H54 (cell line): ENCODE results near the gene PATZ1.

Source experiments
- DNase-seq: peaks from one replicate; pipeline ENCODE4 v3.0.0; 2011; ENCODE audit warnings: low spot score, mixed read lengths; ENCODE audit not compliant: insufficient read length
- FAIRE-seq: peaks from 3 replicates; lab custom pipeline; 2011; peaks lifted over from hg19 to GRCh38; lab: Jason Lieb, UNC
- POLR2A ChIP-seq: IDR thresholded peaks from 2 replicates; pipeline ENCODE4 v1.6.1; 2011; ENCODE audit warnings: low read depth, mild to moderate bottlenecking, low read length

Gene PATZ1

DNA sequence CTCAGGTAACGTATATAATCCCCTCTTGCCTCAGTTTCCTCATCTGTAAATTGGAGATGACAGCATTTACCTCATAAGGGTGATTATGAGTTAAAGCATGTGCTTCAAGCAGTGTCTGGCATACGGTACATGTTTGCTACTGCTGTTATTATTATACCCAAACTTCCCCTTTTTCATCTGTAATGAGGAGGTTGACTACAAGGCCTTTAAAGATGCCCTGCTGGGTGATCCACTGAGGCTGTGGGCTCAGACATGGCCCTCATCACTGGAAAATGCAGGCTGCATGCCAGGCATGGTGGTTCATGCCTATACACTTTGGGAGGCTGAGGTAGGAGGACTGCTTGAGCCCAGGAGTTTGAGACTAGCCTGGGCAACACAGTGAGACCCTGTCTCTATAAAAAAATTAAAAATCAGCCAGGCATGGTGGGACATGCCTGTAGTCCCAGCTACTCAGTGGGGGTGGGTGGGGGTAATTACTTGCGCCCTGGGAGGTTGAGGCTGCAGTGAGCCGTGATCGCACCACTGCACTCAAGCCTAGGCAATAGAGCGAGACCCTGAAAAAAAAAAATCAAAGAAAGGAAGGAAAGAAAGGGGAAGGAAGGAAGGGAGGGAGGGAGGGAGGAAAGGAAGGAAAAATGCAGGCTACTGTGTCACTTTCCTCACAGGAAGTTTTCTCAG is 58.2 kb downstream of the PATZ1 start:
- FAIRE-seq (no peak), DNase-seq (no peak)
- TF ChIP-seq POLR2A = no peak

DNA sequence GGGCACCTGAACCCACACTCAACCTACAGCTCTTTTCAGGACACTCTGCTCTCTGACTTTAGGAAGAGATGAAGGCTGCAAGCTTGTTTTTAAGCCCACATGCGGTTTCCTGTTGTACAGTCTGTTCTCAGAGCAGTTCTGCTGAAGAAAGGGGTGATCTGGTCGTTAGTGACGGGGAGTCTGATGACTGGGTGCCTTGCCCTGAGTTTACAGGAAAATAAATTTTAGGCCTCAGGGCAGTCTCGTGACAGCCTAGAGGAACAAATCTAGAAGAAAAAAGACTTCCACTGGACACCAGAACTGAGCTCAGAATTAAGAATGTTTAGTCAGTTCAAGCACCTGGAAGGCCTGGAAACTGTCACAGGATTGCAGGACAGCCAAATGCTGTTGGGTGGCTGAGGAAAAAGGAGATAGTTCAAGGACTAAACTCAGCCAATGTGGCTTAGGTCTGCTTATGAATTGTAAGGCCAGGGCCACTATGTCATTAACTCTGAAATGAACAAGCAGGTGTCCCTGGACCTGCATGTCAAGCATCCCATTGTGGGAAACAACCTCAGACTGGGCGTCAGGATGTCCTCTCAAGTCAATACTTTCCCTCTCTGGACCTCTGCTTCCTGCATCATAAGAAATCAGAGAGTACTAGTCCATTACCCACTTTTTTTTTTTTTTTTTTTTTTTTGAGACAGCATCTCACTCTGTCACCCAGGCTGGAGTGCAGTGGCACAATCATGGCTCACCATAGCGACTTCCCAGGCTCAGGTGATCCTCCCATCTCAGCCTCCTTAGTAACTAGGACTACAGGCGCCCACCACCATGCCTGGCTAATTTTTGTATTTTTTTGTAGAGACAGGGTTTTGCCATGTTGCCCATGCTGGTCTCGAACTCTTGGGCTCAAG is 59.5 kb downstream of the PATZ1 start:
- DNase-seq (no peak), FAIRE-seq (no peak)
- no peak for TF ChIP-seq POLR2A

DNA sequence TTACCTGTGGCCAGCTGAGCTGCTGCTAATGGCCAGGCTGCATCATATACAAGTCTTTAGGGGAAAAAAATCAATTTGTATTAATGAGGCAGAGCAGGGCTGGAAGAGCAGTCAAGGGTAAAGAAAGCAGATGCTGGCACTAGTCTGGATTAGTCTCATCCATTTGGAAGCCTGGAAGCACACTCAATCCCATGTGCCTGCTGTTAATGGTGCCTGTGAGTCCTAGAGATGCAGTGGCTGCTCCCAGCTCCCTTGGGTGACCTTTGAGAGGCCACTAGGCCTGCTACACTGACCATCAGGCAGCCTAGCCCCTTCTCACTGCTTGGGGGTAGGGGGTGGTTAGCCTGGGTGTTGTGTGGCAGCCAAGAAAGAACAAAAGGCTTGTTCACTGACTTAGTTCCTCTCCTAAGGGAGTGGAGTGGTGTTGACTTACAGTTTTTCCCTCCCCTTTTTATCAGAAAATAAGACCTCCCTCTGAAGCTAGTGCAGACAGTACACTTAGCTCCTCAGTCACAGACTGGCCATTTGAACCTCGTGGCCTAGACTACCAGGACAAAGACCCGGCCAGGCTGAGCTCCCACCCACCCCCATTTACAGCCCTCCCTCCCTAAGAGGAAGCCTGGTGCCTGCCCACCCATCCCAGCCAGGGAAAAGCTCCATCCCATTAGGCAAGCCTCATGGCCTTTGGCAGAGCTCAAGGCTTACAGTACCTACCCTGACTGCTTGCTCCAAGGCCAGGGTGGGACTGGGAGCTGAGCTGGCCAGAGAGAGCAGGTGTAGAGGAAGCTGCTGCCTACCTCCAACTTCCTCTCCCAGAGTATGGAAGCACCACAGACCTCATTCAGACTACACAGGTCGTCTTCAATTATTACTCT is 61.6 kb downstream of the PATZ1 start:
- FAIRE-seq = no peak
- no peak for TF ChIP-seq POLR2A
- DNase-seq = no peak

DNA sequence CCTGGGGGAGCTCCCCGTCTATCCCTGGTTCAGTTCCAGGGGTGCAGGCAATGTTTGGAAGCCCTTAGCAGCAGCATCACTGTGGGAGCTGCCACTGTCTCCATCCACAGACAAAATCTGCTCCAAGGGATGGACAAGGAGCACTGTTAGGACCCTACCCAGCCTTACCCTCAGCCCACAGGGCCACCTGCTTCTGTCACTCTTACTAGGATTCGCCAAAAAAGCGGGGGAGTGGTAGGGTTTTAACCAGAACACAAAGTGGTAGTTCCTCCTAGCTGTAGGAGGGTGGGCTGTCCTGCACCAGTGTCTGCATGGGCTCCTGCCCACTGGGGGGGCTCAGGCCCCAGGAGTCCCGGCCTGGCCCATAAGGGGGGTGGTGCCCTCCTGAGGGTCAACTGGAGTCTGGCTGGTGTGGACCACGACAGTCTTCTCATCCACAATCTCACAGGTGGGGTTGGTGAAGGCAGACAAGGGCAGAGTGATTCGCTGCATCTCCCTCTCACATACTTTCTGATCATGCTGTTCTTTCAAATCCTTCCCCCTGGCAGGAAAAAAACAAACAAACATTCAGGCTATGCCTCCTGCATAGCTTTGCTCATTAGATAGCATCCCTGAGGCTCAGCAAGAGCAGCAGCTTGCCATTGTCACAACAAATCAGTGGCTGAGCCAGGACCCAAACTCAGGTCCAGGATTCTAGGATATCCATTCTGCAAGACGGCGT is 63.2 kb downstream of the PATZ1 start:
- no peak for TF ChIP-seq POLR2A
- FAIRE-seq (no peak), DNase-seq (no peak)

DNA sequence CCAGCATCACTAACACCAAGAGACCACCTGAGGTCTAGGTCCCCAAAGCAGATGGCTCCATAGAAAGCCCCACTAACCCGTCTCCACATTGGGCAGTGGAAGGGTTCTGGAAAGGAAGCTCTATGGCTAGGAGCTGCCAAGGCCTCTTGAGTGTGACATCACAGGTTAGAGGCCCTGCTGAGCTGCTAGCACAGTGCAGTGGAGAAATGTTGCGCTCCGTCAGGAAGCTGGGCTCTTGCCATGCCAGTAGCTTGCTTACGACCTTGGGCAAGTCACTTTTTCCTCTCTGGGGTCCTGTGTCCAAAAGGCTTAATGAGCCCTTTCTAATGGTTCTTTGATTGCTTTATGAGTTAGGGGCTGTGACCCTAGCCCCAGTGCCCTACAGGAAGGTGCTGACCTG is 64.4 kb downstream of the PATZ1 start:
- no peak for TF ChIP-seq POLR2A
- FAIRE-seq = no peak
- DNase-seq = no peak

DNA sequence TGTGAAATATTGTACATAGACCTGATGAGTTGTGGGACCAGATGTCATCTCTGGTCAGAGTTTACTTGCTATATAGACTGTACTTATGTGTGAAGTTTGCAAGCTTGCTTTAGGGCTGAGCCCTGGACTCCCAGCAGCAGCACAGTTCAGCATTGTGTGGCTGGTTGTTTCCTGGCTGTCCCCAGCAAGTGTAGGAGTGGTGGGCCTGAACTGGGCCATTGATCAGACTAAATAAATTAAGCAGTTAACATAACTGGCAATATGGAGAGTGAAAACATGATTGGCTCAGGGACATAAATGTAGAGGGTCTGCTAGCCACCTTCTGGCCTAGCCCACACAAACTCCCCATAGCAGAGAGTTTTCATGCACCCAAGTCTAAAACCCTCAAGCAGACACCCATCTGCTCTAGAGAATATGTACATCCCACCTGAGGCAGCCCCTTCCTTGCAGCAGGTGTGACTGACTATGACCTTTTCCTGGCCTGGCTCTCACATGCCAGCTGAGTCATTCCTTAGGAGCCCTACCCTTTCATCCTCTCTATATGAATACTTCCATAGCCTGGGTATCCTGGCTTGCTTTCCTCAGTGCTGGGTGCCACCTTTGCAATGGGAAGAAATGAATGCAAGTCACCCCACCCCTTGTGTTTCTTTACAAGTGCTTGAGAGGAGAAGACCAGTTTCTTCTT is 66.2 kb downstream of the PATZ1 start:
- TF ChIP-seq POLR2A = no peak
- no peak for FAIRE-seq

DNA sequence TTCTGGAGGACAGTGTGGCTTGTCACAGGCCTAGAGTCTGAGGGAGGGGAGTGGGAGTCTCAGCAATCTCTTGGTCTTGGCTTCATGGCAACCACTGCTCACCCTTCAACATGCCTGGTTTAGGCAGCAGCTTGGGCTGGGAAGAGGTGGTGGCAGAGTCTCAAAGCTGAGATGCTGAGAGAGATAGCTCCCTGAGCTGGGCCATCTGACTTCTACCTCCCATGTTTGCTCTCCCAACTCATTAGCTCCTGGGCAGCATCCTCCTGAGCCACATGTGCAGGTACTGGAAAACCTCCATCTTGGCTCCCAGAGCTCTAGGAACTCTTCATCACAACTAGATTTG is 66.8 kb downstream of the PATZ1 start:
- TF ChIP-seq POLR2A = no peak
- DNase-seq = no peak
- FAIRE-seq = no peak

More for the DNA sequence above, 66.2 kb downstream of the PATZ1 start:
- DNase-seq = no peak

DNA sequence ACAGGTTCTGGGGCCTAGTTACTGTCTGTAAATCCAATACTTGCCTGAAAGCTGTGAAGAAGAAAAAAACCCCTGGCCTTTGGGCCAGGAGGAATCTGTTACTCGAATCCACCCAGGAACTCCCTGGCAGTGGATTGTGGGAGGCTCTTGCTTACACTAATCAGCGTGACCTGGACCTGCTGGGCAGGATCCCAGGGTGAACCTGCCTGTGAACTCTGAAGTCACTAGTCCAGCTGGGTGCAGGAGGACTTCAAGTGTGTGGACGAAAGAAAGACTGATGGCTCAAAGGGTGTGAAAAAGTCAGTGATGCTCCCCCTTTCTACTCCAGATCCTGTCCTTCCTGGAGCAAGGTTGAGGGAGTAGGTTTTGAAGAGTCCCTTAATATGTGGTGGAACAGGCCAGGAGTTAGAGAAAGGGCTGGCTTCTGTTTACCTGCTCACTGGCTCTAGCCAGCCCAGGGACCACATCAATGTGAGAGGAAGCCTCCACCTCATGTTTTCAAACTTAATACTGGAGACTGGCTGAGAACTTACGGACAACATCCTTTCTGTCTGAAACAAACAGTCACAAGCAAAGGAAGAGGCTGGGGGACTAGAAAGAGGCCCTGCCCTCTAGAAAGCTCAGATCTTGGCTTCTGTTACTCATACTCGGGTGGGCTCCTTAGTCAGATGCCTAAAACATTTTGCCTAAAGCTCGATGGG is 67.4 kb downstream of the PATZ1 start:
- no peak for FAIRE-seq
- DNase-seq = no peak
- TF ChIP-seq POLR2A = no peak

DNA sequence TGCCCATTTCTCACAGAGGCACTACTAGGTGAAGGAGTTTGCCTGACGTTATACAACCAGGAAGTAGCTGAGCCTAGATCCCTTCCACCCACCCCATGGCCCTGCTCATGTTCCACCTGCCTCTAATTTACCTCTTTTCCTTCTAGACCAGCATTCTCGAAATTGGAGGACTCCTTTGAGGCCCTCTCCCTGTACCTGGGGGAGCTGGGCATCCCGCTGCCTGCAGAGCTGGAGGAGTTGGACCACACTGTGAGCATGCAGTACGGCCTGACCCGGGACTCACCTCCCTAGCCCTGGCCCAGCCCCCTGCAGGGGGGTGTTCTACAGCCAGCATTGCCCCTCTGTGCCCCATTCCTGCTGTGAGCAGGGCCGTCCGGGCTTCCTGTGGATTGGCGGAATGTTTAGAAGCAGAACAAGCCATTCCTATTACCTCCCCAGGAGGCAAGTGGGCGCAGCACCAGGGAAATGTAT is 68.0 kb downstream of the PATZ1 start:
- DNase-seq (no peak), FAIRE-seq (no peak)
- TF ChIP-seq POLR2A = no peak

DNA sequence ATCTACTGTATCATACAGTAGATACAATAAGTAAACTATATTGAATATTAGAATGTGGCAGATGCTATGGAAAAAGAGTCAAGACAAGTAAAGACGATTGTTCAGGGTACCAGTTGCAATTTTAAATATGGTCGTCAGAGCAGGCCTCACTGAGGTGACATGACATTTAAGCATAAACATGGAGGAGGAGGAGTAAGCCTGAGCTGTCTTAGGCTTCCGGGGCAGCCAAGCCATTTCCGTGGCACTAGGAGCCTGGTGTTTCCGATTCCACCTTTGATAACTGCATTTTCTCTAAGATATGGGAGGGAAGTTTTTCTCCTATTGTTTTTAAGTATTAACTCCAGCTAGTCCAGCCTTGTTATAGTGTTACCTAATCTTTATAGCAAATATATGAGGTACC is 68.4 kb downstream of the PATZ1 start:
- TF ChIP-seq POLR2A = no peak
- DNase-seq (no peak), FAIRE-seq (no peak)

DNA sequence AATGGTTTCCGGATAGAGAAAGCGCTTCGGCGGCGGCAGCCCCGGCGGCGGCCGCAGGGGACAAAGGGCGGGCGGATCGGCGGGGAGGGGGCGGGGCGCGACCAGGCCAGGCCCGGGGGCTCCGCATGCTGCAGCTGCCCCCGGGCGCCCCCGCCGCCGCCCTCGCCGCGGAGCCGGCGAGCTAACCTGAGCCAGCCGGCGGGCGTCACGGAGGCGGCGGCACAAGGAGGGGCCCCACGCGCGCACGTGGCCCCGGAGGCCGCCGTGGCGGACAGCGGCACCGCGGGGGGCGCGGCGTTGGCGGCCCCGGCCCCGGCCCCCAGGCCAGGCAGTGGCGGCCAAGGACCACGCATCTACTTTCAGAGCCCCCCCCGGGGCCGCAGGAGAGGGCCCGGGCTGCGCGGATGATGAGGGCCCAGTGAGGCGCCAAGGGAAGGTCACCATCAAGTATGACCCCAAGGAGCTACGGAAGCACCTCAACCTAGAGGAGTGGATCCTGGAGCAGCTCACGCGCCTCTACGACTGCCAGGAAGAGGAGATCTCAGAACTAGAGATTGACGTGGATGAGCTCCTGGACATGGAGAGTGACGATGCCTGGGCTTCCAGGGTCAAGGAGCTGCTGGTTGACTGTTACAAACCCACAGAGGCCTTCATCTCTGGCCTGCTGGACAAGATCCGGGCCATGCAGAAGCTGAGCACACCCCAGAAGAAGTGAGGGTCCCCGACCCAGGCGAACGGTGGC is 69.5 kb downstream of the PATZ1 start:
- no peak for FAIRE-seq
- DNase-seq = no peak
- TF ChIP-seq POLR2A = no peak
